ENCODE data around the gene DRC7.

DNA sequence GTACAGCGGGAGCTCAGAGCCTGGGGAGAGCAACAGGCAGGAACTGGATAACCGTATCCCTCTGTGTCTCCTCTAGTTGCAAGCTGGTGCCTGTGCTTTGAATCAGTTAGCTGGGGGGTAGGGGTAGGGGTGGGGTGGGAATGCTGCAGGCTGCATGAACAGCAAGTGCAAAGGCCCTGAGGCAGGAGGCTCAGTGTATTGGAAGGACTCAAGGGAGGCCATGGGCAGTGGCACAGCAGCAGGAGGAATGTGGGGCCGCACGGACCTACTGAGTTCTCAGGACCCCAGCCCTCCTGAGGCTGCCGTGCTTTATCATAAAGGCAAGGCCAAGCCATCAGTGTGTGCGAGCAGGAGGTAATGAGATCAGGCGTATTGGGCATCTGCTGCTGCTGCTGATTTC, 44.2 kb downstream of the DRC7 start:
- TF ChIP-seq, protein P1, sequence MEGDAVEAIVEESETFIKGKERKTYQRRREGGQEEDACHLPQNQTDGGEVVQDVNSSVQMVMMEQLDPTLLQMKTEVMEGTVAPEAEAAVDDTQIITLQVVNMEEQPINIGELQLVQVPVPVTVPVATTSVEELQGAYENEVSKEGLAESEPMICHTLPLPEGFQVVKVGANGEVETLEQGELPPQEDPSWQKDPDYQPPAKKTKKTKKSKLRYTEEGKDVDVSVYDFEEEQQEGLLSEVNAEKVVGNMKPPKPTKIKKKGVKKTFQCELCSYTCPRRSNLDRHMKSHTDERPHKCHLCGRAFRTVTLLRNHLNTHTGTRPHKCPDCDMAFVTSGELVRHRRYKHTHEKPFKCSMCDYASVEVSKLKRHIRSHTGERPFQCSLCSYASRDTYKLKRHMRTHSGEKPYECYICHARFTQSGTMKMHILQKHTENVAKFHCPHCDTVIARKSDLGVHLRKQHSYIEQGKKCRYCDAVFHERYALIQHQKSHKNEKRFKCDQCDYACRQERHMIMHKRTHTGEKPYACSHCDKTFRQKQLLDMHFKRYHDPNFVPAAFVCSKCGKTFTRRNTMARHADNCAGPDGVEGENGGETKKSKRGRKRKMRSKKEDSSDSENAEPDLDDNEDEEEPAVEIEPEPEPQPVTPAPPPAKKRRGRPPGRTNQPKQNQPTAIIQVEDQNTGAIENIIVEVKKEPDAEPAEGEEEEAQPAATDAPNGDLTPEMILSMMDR (IDR thresholded peaks at IDR 0.05), result no peak
- TF ChIP-seq POLR2A (IDR thresholded peaks at IDR 0.05), result no peak

All from Peyer's patch (tissue), 4 donors.